Pons (tissue), 1 donor: ENCODE data around the gene SEC14L2.

Experiments used
- DNase-seq: peaks from one replicate; pipeline ENCODE4 v3.0.0-alpha.2; 2016; ENCODE audit warnings: low spot score

SEC14L2 gene

GRCh38 chr22:30404307-30404706 lies 7.5 kb downstream of the SEC14L2 start:
- no peak for DNase-seq

DNA sequence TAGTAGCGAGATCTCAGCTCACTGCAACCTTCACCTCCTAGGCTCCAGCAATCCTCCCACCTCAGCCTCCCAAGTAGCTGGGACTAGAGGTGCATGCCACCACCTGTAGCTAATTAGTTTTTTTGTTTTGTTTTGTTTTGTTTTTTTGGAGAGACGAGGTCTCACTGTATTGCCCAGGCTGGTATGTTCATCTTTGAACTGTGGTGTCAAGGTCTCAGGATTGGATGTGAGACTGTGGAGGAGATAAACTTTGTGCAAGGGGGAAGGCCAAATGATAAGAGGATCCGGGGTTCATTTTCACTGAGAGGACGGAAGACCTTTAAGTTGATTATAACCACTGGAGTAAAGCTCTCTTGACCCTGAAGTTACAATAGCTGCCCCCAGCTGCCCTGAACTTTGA lies 8.9 kb downstream of the SEC14L2 start:
- no peak for DNase-seq

GRCh38 chr22:30406400-30406799 lies 9.6 kb downstream of the SEC14L2 start:
- no peak for DNase-seq

- no peak for DNase-seq
Measured at GRCh38 chr22:30408388-30409102, 11.7 kb downstream of the SEC14L2 start.

- DNase-seq: no peak
Measured at GRCh38 chr22:30411780-30412179, 15.0 kb downstream of the SEC14L2 start.

GRCh38 chr22:30413001-30413400 lies 16.2 kb downstream of the SEC14L2 start:
- no peak for DNase-seq

DNA sequence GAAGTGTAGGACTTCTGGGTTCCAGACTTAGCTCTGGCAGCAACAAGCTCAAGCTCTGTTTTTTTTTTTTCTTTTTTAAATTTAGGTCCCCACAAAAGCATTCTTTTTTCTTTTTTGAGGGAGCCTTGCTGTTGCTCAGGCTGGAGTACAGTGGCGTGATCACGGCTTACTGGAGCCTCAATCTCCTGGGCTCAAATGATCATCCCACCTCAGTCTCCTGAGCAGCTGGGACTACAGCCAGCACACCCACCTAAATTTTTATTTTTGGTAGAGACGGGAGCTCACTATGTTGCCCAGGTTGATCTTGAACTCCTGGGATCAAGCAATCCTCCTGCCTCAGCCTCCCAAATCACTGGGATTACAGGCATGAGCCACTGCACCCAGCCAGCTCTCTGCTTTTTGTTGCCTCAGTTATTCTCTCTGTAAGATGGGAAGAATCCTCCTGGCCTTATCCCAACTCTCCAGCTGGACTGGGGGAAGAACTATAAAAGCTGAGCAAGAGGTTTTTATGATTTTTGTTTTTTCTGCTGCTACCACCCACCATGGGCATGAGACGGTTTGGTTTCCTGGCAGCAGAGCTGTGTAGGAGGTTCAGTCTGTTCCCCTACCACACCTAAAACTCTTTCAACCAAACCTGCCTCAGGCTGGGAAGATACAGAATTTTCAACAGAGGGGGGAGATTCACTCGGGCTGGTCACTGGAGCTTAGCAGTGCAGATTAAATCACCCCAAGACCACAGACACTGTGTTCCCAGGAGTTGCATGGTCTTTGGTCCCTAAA lies 17.1 kb downstream of the SEC14L2 start:
- no peak for DNase-seq

DNA sequence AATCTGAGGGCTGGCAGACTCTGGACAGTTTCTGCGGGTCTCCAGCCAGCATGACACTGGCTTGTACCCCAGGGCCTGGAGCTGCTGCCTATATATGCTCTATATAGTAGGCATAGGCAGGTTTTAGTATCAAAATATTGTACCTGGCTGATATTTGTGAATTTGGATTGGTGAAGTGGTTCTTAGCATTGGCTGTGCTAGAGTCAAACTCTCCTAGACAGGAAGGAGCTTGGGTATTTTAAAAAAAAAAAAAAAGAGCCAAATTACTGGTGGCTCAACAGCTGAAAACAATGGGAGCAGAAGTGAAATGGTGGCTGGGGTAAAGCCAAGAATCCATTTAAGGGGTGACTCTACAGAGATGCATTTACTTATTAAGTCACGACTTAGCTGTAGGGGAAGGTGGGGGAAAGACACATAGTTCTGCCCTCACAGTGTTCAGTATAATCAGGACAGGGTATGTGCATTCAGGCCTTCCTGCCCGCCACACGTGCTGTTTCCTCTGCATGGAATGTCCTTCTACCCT lies 17.8 kb downstream of the SEC14L2 start:
- no peak for DNase-seq

GRCh38 chr22:30416403-30416802 lies 19.6 kb downstream of the SEC14L2 start:
- no peak for DNase-seq

- no peak for DNase-seq
Measured at GRCh38 chr22:30416837-30417236, 20.0 kb downstream of the SEC14L2 start.

DNA sequence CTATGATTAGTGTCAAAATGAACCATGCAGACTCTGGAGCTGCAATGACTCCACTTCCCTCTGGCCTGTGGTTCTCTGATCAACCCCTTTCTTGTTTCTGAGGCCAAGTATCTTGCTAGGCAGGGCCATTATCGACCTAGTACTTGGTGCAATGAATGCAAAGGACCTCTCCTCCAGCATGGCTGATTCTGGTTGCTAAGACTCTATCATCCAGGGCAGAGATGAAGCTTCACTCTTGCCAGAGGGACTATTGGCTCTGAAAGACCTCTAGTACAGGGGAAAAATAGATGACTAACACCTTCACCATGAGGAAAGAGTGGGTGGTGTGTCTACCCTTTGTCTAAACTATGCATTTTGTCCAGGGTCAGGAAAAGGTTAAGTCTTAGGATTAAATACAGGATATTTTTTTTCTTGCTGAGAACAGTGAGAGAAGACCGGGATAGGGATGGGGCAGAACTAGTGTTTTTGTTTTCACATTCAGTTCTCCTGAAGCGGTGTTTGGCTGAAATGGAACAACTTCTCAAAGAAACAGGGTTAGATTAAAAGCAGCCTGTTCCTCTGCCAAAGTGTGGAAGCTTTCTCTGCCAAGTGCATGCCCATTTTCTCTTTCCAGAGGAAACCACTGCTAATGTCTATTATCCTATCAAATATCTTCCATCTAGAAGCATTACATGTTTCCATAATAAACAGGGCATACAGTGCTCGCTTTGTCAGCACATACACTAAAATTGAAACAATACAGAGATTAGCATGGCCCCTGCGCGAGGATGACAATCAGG lies 23.7 kb downstream of the SEC14L2 start:
- DNase-seq: peak; percentile 32

GRCh38 chr22:30421695-30422480 lies 25.1 kb downstream of the SEC14L2 start:
- no peak for DNase-seq

- peak; percentile 70 for DNase-seq
Measured at GRCh38 chr22:30422481-30423300, 25.9 kb downstream of the SEC14L2 start.

- DNase-seq: no peak
Measured at GRCh38 chr22:30423301-30423958, 26.6 kb downstream of the SEC14L2 start.

GRCh38 chr22:30423959-30424533 lies 27.2 kb downstream of the SEC14L2 start:
- DNase-seq: peak; percentile 100

GRCh38 chr22:30424534-30425326 lies 27.9 kb downstream of the SEC14L2 start:
- peak; percentile 67 for DNase-seq

GRCh38 chr22:30425327-30425615 lies 28.5 kb downstream of the SEC14L2 start:
- no peak for DNase-seq

DNA sequence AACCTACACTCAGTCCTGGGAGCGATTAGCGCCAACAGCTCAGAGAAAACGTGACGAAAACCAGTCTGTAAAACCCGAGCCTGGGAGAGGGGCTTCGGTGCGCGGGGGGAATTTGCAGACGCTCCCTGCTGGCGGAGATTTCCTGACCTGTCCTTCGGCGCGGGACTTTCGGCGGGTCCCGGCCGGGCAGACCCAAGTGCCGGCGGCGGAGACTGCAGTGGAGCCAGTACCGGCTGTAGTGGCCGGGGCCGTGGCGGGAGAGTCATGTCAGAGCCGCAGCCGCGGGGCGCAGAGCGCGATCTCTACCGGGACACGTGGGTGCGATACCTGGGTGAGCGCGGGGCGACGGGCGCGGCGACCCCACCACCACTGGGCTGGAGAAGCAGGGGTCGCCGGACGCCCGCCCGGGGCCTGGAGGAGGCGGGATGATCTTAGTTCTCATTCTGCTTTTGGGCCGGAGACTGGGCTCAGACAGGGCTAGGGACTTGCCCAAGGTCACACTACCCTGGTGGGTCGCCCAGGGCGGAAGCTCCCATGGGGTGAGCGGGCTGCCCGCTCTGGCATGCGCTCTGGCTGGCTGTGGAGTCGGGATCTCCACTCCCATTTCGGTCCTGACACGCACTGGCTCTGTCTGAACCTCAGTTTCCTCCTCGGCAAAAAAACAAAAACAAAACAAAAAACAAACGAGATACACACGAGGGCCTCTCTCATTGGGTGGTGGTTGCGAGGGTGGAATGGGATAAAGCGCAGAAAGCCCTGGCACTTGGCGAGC lies 29.0 kb downstream of the SEC14L2 start, which contains the start of gene MTFP1:
MTFP1 (plus strand) TSS at position 153 of the 772 bp plus-strand sequence; CDS start at position 265, 112 bp downstream.
- no peak for DNase-seq
